Panc1 (cell line): ENCODE measurements around the gene ZBED1. TPM values are rescaled to one million over a fixed set of nuclear protein-coding genes. Genes with fewer than 3 reads are reported as not detected.

Experiments
- ATAC-seq: fragments of 200-7000 bp; cut with Tn5 transposase; 2 replicates; pipeline ENCODE4 v1.9.1; 2020; ENCODE audit warnings: mild to moderate bottlenecking, moderate library complexity
- BruUV-seq: library from RNA; stranded (reverse); fragments of 400-500 nt; replicated peaks from 2 replicates; lab custom pipeline; 2021; lab: Mats Ljungman, UMichigan
- CTCF ChIA-PET: fragments of 300-600 bp; sonication (Branson Sonifier 250); formaldehyde crosslinking; loops from one replicate; lab custom pipeline; 2022; ENCODE audit warnings: antibody characterized with exemption; lab: Charles Lee
- POLR2A ChIA-PET: fragments of 300-600 bp; sonication (Branson Sonifier 250); formaldehyde crosslinking; loops from one replicate; lab custom pipeline; 2022; ENCODE audit warnings: antibody characterized with exemption; lab: Charles Lee
- DNase-seq: peaks from one replicate; pipeline ENCODE4 v3.0.0-alpha.2; 2010; ENCODE audit warnings: low read depth, low spot score
- H3K27ac ChIP-seq: 2 replicates; pipeline ENCODE4 v1.5.1; 2011; ENCODE audit warnings: mild to moderate bottlenecking, low read length, inconsistent platforms
- H3K27me3 ChIP-seq: fragments of 200-500 bp; sonication (Bioruptor generic); 2 replicates; pipeline ENCODE4 v1.6.0; 2014; ENCODE audit warnings: low read length, inconsistent platforms; ENCODE audit not compliant: control insufficient read depth, insufficient read depth
- H3K36me3 ChIP-seq: fragments of 200-500 bp; sonication (Bioruptor generic); 2 replicates; pipeline ENCODE4 v1.5.1; 2014; ENCODE audit warnings: inconsistent platforms, mild to moderate bottlenecking, low read length, moderate library complexity; ENCODE audit not compliant: control insufficient read depth, insufficient read depth
- H3K4me1 ChIP-seq: 2 replicates; pipeline ENCODE4 v1.5.1; 2011; ENCODE audit warnings: inconsistent platforms, mild to moderate bottlenecking, low read length, moderate library complexity; ENCODE audit not compliant: control insufficient read depth, insufficient read depth
- H3K4me3 ChIP-seq, 2 experiments: 2 replicates each; pipeline ENCODE4 v1.5.1; 2011 to 2012; ENCODE audit warnings: low read depth in 2 of 2, low read length in 2 of 2, mild to moderate bottlenecking in 2 of 2, inconsistent platforms in 1 of 2, moderate library complexity in 1 of 2
- H3K9me3 ChIP-seq: fragments of 200-500 bp; sonication (Bioruptor generic); 2 replicates; pipeline ENCODE4 v1.5.1; 2014; ENCODE audit warnings: low read depth, mild to moderate bottlenecking, inconsistent platforms, low read length, moderate library complexity; ENCODE audit not compliant: control insufficient read depth, insufficient read depth
- POLR2AphosphoS5 ChIP-seq: IDR thresholded peaks from 2 replicates; pipeline ENCODE4 v1.6.1; 2012; ENCODE audit warnings: mild to moderate bottlenecking, low read depth, low read length, moderate library complexity
- REST ChIP-seq, 2 experiments: IDR thresholded peaks; 2 replicates each; pipeline ENCODE4 v1.6.1; 2011 to 2012; ENCODE audit warnings: low read depth in 2 of 2, control low read depth in 1 of 2, low read length in 1 of 2, mild to moderate bottlenecking in 1 of 2, moderate library complexity in 1 of 2; ENCODE audit not compliant: insufficient read depth in 1 of 2
- SIN3A ChIP-seq: IDR thresholded peaks from 2 replicates; pipeline ENCODE4 v1.6.1; 2012; ENCODE audit warnings: low read depth, mild to moderate bottlenecking, low read length, moderate library complexity, borderline replicate concordance; ENCODE audit not compliant: insufficient read depth
- TCF7L2 ChIP-seq: IDR thresholded peaks from 2 replicates; pipeline ENCODE4 v1.6.1; 2011; ENCODE audit warnings: mild to moderate bottlenecking, low read depth, low read length, inconsistent platforms
- in situ Hi-C: cut with HindIII; loops from 2 replicates; pipeline ENCODE4 v1.10.0; 2016; ENCODE audit warnings: low sequenced_read_pairs, low pct_unique_long_range_greater_than_20kb
- intact Hi-C: fragments of 100-400 bp; cut with micrococcal nuclease; formaldehyde crosslinking; loops from one replicate; pipeline ENCODE4 v1.10.0; 2022; ENCODE audit not compliant: unreplicated experiment
- total RNA-seq: library from RNA; stranded (reverse); gene quantifications from one replicate; pipeline ENCODE4 v1.2.1, GENCODE V29; 2021; ENCODE audit not compliant: unreplicated experiment
- TF ChIP-seq, protein P1 (sequence below): fragments of 450-650 bp; IDR thresholded peaks from 2 replicates; pipeline ENCODE4 v1.5.1; 2017; ENCODE audit warnings: mild to moderate bottlenecking

Gene ZBED1
- total RNA-seq, 1 experiment from 2014 or later, result 23.9 TPM

DNA sequence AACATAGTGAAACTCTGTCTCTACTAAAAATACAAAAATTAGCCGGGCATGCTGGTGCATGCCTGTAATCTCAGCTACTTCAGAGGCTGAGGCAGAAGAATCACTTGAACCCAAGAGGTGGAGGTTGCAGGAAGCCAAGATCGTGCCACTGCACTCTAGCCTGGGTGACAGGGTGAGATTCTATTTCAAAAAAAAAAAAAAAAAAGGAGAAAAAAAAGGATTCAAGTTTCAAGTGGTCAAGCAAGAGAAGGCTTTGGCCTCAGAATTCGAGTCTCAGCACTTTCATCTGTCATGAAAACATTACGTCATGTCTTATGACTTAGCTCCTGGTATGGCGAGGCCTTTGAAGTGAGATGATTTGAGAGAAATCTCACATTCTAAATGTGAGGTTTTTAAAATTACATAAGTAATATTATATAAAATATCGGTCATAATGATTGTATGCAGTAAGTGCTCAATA is 21.2 kb upstream of the ZBED1 start:
- no peak for TF ChIP-seq TCF7L2
- no peak for TF ChIP-seq REST (IDR thresholded peaks at IDR 0.05; ENCODE audit: insufficient read depth in 1 of 2, low read depth in 2 of 2, low read length in 1 of 2)
- TF ChIP-seq, protein P1, sequence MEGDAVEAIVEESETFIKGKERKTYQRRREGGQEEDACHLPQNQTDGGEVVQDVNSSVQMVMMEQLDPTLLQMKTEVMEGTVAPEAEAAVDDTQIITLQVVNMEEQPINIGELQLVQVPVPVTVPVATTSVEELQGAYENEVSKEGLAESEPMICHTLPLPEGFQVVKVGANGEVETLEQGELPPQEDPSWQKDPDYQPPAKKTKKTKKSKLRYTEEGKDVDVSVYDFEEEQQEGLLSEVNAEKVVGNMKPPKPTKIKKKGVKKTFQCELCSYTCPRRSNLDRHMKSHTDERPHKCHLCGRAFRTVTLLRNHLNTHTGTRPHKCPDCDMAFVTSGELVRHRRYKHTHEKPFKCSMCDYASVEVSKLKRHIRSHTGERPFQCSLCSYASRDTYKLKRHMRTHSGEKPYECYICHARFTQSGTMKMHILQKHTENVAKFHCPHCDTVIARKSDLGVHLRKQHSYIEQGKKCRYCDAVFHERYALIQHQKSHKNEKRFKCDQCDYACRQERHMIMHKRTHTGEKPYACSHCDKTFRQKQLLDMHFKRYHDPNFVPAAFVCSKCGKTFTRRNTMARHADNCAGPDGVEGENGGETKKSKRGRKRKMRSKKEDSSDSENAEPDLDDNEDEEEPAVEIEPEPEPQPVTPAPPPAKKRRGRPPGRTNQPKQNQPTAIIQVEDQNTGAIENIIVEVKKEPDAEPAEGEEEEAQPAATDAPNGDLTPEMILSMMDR, result no peak
- no peak for TF ChIP-seq POLR2AphosphoS5
- no peak for TF ChIP-seq SIN3A
- H3K4me3 ChIP-seq, result no peak overlapping the region
- intact Hi-C loops, result no loop called here
- in situ Hi-C loops, result no loop called here
- POLR2A ChIA-PET, result no interaction called here
- H3K9me3 ChIP-seq, result no peaks in the 10 kb centered on the region
- DNase-seq, result no peak
- H3K27me3 ChIP-seq, result no peaks in the 10 kb centered on the region
- CTCF ChIA-PET, result no interaction called here
- H3K4me1 ChIP-seq, result no peaks in the 10 kb centered on the region
- no peaks in the 10 kb centered on the region for H3K36me3 ChIP-seq
- no TSS peak for BruUV-seq
- H3K27ac ChIP-seq, result no peak overlapping the region
- no peak for ATAC-seq

GRCh38 chrX:2521092-2521926 is 20.5 kb upstream of the ZBED1 start:
- H3K27me3 ChIP-seq, result no peaks in the 10 kb centered on the region
- in situ Hi-C loops (no loop called here), intact Hi-C loops (no loop called here)
- no peaks in the 10 kb centered on the region for H3K9me3 ChIP-seq
- ChIA-PET POLR2A (no interaction called here), CTCF (no interaction called here)
- no peak for TF ChIP-seq TCF7L2
- TF ChIP-seq, protein P1, result no peak
- TF ChIP-seq SIN3A, result no peak
- TF ChIP-seq REST (IDR thresholded peaks at IDR 0.05; ENCODE audit: insufficient read depth in 1 of 2, low read depth in 2 of 2, low read length in 1 of 2), result no peak
- TF ChIP-seq POLR2AphosphoS5, result no peak
- no peaks in the 10 kb centered on the region for H3K4me1 ChIP-seq
- no peaks in the 10 kb centered on the region for H3K36me3 ChIP-seq
- no peak overlapping the region for H3K4me3 ChIP-seq
- no peak for DNase-seq
- no TSS peak for BruUV-seq
- no peak for ATAC-seq
- no peak overlapping the region for H3K27ac ChIP-seq
